Eye (tissue), 1 donor: Measurements from ENCODE around the gene UNC5B.

Experiments
- DNase-seq: peaks from one replicate; pipeline ENCODE4 v3.0.0-alpha.2; 2015

The UNC5B gene

DNA sequence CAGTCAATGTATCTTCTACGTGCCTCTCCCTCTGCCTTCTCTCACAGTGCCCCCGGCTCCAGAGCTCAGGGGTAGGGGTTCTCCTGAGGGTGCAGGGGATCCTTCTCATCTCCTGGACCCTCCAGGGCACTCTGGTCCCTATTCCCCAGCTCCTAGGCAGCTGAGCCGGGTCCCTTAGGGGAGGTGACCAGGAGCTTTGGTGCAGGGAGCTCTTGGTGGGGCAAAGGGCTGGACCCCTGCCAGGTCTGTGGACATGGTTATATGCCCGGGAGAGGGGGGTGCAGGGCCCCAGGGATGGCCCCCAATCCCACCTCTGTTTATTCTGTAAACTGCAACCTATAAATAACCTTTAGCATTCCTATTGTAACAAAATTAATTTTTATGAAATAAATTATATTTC, 90.1 kb downstream of the UNC5B start:
- DNase-seq, result no peak

DNA sequence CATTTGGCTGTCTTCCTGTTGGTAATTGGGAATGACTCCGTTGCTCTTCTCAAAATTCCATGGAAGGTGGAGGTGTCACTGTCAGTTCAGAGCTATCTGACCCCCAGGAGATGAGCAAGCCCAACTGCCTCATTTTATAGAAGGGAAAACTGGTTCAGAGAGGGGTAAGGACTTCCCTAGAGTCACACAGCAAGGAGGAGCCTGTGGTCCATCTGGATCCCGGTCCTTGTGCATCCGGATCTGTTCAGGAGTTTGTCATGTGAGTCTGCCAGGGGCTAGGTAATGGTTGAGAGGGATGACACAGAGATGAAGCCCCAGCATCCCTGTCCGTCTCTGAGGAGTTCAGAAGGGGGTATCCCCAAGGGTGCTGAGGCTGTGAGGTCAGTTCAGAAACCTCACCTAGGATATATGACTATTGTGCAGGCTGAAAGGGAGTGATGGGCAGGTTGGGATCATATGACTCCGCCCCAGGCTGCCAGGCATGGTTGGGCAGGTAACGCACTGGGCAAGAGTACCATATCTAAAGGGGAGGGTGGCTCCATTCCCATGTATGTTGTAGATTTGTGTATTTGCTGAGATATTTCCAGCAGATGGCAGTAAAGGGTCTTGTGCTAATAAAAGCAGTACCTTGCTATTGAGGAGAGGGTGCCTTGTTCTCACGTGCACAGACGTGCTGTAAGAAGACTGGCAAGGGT, 90.7 kb downstream of the UNC5B start:
- peak; percentile 85 for DNase-seq

DNA sequence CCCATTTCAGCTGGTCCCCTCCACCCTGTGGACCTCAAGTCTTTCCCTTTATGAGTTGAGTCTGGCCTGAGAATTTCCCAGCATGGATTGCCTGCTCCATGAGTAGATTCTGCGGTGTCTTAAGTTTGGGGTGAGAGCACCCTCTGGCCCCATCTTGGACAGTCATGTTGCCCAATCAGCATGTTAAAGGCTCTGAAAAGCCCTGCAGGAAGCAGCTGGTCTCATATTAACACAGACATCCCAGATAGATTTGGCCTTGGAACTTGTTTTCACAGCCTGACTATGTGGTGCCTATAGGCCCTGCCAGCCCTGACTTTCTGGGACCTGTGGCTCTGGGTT, 91.2 kb downstream of the UNC5B start:
- no peak for DNase-seq

DNA sequence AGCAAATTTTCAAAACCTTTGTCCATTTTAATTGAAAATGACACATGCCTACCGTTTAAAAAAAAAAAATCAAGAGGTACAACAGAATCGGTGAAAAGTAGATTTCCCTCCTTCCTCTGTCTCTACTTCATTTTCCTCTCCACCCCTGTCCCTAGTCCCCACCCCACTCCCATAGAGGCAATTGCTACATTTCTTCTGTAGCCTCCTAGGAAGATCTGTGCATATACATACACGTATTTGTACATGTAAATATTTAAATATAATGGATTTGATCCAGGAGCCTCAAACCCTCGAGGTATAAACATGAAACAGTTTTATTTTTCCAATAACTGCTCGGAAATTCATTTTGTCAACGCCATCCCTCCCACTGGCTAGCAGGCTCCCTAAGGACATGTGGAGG, 92.5 kb downstream of the UNC5B start:
- DNase-seq, result peak; percentile 45

DNA sequence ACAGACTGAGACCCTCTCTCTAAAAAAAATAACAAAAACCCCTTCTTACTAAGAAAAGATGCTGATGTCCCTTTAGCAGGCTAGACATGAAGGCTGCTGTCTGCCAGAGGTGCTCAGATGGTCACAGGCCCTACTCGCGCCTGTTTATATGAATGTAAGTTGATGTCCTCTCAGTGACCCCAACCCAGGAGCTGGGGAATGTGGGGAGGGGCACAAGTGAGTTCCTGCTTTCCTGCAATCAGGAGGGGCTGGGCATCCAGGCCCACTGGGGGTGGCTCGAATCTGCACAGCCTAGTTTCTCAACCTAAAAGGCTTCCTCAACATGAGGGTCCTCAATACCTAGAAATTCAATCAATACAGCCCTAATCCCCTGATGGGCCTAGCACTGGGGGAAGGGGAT, 94.6 kb downstream of the UNC5B start:
- DNase-seq, result peak; percentile 79

DNA sequence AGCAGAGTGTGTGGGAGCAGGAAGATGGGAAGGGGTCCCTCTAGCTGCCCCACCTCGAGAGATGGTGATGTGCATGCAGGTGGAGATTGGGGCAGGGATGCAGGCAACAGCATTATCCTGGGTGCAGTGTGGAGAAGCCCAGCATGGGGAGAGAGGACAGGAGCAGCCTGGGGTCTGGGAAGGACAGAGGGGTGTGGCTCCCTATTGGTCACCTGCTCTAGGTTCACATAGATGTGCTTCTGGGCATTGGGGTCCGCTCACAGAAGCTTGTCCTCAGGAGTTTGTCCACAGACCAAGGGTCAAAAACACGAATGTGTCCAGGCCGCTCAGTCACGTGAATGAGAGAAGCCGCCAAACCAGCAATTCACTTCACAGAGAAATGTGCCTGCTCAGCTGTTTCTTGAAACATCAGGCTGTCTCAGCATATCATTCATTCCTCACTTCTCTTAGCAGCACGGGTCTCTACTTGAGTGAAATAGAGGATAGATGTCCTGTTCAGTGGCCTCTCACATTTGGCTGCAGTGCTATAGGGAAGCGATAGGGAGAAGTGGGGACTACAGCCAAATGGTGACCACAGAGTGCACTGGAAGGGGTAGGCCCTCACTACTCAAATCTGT, 95.2 kb downstream of the UNC5B start:
- DNase-seq, result peak; percentile 44

DNA sequence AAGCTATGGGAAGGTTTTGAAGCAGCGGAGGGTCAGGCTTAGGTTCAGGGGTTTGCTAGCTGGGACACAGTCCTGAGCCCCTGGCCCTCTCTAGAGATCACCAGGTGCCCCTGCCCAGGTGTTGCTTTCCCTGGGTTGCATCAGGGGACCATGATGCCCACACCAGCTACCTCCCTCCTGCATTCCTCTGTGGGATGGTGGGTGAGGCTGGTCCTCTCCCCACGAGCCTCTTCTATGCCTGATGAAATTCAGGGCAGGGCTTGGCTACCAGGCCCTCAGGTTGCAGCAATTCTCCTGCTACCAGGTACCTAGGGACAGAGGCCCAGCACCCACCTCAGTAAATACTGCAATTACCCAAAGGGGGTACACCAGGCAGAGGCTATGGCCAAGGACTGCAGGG, 95.9 kb downstream of the UNC5B start:
- DNase-seq, result no peak

DNA sequence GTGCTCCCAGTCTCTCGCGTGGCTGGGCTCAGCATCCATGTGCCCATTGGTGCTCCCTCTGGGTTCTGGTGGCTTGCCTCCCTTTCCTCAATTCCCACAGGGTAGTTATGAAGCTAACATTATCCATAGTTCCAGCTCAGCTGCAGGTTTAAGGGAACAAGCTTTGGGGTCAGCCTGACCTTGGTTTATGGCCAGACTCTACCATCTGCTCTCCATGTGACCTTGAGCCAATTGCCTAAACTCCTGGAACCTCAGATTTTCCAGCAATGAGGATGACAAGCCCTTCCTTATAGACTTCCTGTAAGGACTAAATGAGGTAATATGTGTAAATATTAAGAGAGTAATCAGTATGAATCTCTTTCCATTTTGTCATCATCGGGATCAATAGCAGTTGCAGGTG, 96.6 kb downstream of the UNC5B start:
- no peak for DNase-seq

DNA sequence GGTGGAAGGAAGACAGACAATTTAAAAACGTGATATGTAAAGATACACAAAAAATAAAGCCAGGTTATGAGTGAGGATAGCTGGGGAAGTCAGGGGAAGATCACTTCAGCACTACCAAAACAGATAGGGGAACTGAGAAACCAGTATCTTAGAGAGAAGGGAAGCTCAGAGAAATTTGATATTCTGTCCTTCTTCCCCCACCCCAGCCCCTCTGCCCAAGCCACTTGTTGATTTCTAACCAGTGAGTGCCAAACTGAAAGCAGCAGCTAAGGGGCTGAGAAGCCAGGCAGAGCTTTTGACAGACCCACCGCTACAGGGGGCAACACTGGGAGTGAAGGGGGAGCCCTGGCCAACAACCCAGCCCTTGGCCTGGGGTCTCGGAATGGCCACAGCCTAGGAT, 97.5 kb downstream of the UNC5B start:
- DNase-seq, result no peak

DNA sequence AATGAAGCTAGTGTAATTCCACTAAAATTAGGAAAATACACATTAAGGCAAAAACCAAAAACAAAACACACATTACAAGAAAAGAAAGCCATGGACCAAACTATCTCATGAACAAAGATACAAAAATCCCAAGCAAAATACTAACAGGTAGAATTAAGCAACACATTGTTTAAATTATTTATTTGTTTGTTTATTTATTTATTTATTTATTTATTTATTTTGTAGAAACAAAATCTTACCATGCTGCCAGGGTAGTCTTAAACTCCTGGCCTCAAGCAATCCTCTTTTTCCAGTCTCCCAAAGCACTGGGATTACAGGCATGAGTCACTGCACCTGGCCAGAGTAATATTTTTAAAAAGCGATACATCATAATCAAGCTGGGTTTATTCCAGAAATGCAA, 99.8 kb downstream of the UNC5B start:
- DNase-seq, result no peak

DNA sequence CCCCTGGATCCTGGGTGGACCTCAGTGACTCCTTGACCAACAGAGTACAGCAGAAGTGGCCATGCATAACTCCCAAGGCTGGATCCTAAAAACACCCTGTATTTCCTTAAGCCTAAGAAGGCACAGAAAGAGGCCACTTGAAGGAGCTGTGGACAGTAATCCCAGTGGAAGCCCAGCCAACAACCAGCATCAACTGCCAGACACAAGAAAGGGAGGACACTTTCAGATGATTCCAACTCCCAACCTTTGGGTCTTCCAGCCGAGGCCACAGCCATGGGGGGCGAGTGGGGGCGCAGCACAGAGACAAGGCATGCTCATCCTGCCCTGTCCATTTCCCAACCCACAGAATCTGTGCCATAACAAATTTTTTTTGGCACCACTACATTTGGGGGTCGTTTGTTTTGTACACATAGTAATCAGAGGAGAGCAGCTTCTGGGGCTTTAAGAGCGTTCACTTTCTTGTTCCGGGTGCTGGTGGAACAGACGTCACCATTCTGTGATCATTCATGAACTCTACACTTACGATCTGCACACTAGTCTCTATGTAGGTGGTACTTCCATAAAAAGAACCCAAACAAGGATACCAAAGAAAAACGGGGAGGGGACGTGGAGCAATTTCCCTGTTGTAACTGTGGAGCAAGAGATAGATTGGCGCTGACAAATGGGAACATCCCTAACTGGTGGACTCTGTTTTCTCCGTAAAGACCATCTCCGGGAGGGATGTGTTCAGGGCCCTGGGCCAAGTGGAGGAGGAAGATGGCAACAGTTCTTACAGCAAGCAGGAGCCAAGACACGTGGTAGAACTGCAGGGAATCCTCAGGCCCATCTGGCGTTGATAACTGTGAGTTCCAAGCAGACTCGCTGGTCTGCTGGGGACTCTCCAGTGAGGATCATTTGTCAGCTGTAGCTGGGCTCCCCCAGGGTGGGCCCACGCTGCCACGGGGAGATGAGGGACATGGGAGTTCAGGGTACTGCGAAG, 100.7 kb downstream of the UNC5B start:
- DNase-seq, result peak; percentile 70

DNA sequence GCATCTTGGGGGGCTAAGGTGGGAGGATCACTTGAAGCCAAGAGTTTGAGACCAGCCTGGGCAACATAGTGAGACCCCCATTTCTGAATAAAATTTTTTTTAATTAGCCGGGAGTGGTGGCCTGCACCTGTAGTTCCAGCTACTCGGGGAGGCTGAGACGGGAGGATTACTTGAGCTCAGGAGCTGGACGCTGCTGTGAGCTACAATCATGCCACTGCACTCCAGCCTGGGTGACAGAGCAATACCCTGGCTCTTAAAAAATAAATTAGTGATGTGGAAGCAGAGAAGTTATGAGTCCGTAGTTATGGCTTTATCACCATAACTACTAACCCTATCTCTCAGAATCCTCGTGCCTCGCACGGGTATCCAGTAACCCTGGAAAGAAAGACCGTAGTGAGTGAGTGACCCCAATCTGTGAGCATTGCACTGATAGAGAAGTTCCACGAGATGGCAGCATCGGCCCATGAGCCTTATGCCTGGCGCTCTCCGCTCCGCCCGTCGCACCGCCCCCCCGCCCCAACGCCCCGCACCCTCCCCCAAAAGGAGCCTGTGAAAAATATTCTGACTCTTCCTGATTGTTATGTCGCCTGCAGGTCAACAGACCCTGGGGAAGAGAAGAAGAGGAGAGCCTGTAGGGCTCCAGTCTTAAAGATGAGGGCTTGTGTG, 101.8 kb downstream of the UNC5B start:
- peak; percentile 84 for DNase-seq

DNA sequence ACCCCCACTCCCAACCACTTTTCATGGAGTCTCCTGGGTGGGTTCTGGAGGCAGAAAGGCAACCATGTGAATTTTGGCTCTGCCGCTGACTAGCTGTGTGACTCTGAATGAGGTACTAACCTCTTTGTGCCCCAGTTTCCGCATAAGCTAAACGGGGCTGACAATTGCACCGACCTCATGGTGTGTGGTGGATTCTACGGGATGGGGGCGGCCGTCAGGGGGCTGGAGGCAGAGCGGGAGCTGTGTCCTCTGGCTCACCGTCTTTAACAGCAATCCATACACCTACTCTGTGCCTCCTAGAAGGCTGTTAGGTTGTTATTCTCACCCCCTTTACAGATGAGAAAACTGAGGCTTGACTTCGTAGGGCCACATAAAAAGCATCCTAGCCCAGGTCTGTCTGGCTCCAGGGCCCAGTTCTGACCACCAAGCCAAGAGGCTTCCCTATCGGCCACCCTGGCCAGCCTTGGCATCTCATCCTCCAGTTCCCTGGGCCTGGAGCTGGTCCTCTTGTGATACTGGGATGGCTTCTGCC, 102.4 kb downstream of the UNC5B start:
- DNase-seq, result no peak

DNA sequence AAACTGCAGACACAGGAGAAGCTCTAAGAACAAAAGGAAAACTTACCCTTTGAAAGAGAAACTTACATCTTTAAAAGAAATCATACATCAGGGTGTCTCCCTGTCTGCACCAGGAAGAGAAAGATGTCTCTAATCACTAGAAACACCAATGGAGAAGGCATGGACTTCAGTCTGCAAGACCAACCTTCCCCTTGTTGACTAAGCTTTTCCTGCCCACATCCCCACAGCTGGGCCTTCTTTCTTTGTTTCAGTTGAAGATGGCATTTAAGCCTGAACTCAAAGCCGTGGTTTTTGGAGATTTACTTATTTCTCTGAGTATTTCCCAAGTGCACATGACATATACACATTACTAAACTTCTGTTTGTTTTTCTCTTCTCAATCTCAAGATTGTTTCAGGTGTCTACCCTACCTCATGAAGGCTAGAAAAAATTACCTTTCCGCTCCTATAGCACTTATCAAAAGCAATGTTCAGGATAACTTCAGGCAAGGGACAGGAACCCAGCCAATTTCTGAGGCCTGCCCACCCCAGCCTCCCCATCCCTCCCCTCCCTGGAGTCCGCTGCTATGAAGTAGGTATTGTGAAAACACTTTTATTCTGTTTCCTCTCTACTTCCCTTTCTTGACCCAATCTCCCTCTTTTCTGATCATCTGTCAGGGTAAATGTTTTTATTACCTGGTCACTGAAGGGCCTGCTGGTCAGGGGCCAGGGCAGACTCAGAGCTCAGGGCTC, 103.9 kb downstream of the UNC5B start:
- no peak for DNase-seq

DNA sequence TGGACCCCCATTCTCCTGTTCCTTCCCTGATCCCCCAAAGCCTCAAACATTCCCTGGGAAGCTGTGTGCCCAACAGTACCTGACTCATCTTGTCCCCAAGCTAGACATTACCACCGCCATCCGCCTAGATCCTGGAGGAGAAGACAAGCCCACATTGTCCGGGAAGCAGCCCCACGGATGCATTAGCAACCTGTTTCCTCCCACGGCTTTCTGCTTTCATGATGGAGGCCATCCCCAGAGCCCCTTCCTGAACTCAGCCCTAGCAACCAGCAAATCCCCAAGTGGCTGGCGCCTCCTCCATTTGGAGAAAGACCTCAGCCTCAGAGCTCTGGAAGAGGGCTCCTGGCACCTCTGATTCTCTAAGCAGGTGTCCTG, 104.4 kb downstream of the UNC5B start:
- DNase-seq, result peak; percentile 30

DNA sequence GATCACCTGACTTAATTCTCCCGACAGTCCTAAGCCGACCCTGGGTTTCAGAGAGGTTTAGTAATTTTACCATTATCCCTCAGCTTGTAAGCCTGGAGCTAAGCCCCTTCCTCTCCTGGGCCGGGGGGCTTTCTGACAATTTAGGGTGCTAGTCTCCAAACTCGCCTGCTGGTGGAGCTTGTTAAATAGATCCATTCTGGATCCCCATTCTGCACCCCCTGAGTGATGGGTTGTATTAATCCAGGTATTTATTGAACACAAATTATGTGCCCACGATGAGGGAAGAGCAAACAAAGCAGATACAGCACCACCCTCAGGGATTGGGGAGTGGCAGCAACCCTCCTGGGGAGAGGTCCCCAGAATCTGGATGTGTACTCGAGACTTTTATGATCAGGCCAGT, 105.4 kb downstream of the UNC5B start:
- DNase-seq, result no peak

DNA sequence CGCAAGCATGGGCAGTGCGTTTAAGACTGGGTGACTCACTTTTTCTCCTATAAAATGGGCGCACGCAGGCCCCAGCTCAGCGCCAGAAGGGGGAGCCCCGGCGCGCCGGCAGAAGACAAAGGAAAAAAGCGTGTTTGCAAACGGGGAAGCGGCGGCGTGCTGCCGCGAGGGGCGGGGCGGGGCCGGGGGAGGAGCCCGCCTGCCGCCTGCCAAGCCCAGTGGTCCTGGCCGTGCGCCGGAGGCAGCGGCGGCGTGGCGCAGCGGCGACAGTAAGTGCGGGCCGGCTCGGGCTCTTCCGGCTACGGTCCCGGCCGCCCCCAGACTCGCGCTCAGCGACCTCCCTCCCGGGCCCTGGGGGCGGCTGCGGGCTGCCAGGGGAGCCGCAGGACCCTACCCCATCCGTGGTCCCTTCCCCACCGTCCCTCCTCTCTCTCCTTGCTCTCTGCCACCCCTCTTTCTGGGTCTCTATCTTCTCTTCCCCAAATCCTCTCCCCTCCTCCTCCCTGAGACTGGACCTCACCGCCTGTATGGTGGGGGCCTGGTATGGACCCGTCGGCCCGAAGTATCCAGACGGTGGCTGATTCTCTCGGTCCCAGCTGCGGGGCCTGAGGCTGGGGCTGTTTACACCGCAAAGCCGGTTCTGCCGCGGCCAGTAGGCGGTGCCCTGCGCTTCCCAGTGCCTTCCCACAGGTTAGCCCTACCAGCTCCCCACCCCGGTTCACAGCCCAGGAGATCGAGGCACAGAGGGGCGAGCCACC, 106.9 kb downstream of the UNC5B start, which contains the start of gene SLC29A3:
SLC29A3 (plus strand) TSS at position 218 of the 758 bp plus-strand sequence; CDS start at position 269, 51 bp downstream.
- peak; percentile 92 for DNase-seq

DNA sequence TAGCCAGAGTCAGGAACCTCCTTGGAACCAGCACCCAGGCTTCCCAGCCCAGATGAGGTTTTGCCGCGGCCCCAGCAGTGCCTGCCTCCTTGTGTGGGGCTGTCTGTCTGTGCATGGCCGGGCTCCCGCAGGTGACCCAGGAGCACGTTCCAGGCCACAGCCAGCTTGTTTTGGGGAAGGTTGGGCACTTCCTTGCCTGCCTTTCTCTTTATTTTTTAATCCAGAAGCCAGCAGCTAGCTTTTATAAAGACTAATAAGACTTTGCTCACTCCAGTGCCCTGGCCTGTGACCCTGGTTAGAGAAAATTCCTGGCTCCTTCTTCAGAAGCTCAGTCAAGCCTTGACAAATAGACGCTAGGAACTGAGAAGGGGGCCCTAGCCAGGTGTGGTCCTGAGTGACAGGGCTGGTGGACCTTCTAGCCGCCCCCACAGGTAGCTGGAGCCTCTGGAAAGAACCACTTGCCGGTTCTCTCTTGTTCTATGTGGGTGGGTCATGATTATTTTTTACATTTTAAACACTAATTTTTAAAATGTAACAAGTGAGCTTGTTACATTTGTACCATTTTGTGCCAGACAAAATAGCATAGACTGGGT, 107.5 kb downstream of the UNC5B start:
- DNase-seq, result no peak

DNA sequence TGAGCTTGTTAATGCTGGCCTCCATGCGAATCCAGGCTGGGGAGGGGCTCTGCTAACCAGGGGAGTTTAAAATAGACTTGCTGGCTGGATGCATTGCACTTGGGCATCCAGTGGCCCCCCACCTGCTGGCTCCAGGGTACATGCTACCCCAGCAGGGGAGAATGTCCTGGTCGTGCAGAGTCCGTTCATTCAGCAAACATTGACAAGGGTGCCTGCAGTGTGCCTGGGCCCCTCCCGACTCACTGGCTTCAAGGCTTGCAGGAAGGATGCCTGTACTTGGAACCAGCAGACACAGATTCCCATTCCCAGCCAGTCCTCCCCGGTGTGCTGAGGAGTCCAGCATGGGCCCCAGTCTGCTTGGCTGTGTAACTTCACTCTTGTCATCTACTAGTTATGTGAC, 108.2 kb downstream of the UNC5B start:
- DNase-seq, result no peak

DNA sequence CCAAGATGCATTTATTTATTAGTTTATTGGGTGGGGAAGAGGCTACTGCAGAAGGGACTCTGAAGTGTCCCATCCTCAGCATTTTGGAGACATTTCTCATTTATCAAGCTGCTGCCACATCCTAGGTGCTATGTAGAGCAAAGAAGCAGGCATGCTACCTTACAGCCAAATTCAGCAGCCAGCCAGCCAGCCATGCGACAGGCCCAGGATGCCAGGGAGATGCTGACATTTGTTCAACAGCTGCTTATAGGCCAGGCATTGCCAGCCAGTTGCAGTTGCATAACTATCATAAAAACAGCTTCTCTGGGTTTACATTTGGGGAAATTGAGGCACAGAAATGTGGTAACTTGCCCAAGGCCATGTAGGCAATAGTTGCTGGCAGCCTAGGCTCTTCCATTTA, 109.0 kb downstream of the UNC5B start:
- no peak for DNase-seq

DNA sequence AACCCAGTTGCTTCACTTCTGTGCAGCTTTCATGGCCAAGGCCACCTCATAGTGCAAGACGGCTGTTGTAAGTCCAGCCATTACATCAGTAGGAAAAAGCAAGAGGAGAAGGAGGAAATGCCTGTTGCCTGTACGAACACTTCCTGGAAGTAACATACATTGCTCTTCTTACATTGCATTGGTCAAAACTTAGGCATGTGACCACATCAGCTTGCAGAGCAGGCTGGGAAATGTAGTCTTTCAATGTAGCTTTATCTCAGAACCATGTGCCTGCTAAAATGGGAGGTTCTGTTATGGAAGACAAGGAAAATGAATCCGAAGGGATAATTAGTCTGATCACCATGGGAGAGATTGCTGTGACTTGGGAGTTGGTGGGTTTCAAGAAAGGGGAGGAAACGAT, 111.0 kb downstream of the UNC5B start:
- no peak for DNase-seq
